C4-2B (cell line): Measurements from ENCODE around the gene THADA.

Source experiments
- CTCF ChIP-seq: fragments of 450-650 bp; conservative IDR thresholded peaks from 2 replicates; pipeline ENCODE4 v1.5.1; 2017; ENCODE audit warnings: mild to moderate bottlenecking
- ZFX ChIP-seq: fragments of 450-650 bp; IDR thresholded peaks from 2 replicates; pipeline ENCODE4 v1.6.1; 2017

GRCh38 chr2:43493954-43494353, 101.9 kb downstream of the THADA start:
- TF ChIP-seq CTCF (no peak), ZFX (no peak)
